Activated naive CD4-positive, alpha-beta T cell treated with anti-CD3 and anti-CD28 coated beads, Interleukin-2, amount 50 U/mL, for 24 hours (primary cell): Measurements from ENCODE around the gene KISS1.

ENCODE experiments used
- H3K27ac Mint-ChIP-seq: one replicate; pipeline ENCODE4 v1.8.0; 2021; ENCODE audit warnings: mild to moderate bottlenecking, mixed read lengths
- H3K27me3 Mint-ChIP-seq: one replicate; pipeline ENCODE4 v1.8.0; 2021; ENCODE audit warnings: mixed read lengths
- H3K36me3 Mint-ChIP-seq: one replicate; pipeline ENCODE4 v1.8.0; 2021; ENCODE audit warnings: mixed read lengths
- H3K4me1 Mint-ChIP-seq: one replicate; pipeline ENCODE4 v1.8.0; 2021; ENCODE audit warnings: mixed read lengths
- H3K4me3 Mint-ChIP-seq: one replicate; pipeline ENCODE4 v1.8.0; 2021; ENCODE audit warnings: mild to moderate bottlenecking, mixed read lengths
- H3K9me3 Mint-ChIP-seq: one replicate; pipeline ENCODE4 v1.8.0; 2021; ENCODE audit warnings: mixed read lengths

KISS1 gene

GRCh38 chr1:204223129-204223860, 27.0 kb upstream of the KISS1 start:
- Mint-ChIP-seq H3K36me3 (no peaks in the 10 kb centered on the region), H3K4me1 (peaks cover 4% of the 10 kb centered on the region), H3K9me3 (no peaks in the 10 kb centered on the region), H3K27me3 (no peaks in the 10 kb centered on the region), H3K27ac (no peak overlapping the region), H3K4me3 (no peak overlapping the region)

GRCh38 chr1:204222764-204223055, 26.4 kb upstream of the KISS1 start:
- Mint-ChIP-seq H3K27ac (no peak overlapping the region), H3K36me3 (no peaks in the 10 kb centered on the region), H3K4me3 (no peak overlapping the region)

GRCh38 chr1:204222006-204222763, 25.9 kb upstream of the KISS1 start:
- Mint-ChIP-seq H3K27me3 (no peaks in the 10 kb centered on the region), H3K27ac (no peak overlapping the region), H3K9me3 (no peaks in the 10 kb centered on the region), H3K4me3 (no peak overlapping the region), H3K4me1 (peaks cover 4% of the 10 kb centered on the region), H3K36me3 (no peaks in the 10 kb centered on the region)

More at GRCh38 chr1:204222764-204223055, 26.4 kb upstream of the KISS1 start:
- Mint-ChIP-seq H3K4me1 (peaks cover 4% of the 10 kb centered on the region), H3K27me3 (no peaks in the 10 kb centered on the region), H3K9me3 (no peaks in the 10 kb centered on the region)

- Mint-ChIP-seq H3K4me1 (peaks cover 4% of the 10 kb centered on the region), H3K4me3 (no peak overlapping the region), H3K36me3 (no peaks in the 10 kb centered on the region), H3K9me3 (no peaks in the 10 kb centered on the region), H3K27me3 (no peaks in the 10 kb centered on the region), H3K27ac (no peak overlapping the region)
Observed at GRCh38 chr1:204221271-204221670, 25.0 kb upstream of the KISS1 start.

GRCh38 chr1:204219971-204220616, 23.8 kb upstream of the KISS1 start:
- no peaks in the 10 kb centered on the region for H3K36me3 Mint-ChIP-seq
- H3K4me3 Mint-ChIP-seq = no peak overlapping the region
- H3K9me3 Mint-ChIP-seq = no peaks in the 10 kb centered on the region
- H3K27me3 Mint-ChIP-seq = no peaks in the 10 kb centered on the region
- H3K27ac Mint-ChIP-seq = no peak overlapping the region
- peaks cover 4% of the 10 kb centered on the region for H3K4me1 Mint-ChIP-seq

- H3K27ac Mint-ChIP-seq = no peak overlapping the region
- peaks cover 9% of the 10 kb centered on the region for H3K4me1 Mint-ChIP-seq
- H3K9me3 Mint-ChIP-seq = no peaks in the 10 kb centered on the region
- no peaks in the 10 kb centered on the region for H3K36me3 Mint-ChIP-seq
- H3K4me3 Mint-ChIP-seq = no peak overlapping the region
- no peaks in the 10 kb centered on the region for H3K27me3 Mint-ChIP-seq
Observed at GRCh38 chr1:204218552-204218951, 22.3 kb upstream of the KISS1 start.

GRCh38 chr1:204217648-204218000, 21.3 kb upstream of the KISS1 start:
- Mint-ChIP-seq H3K36me3 (no peaks in the 10 kb centered on the region), H3K4me1 (peaks cover 9% of the 10 kb centered on the region), H3K9me3 (no peaks in the 10 kb centered on the region), H3K4me3 (no peak overlapping the region), H3K27me3 (no peaks in the 10 kb centered on the region), H3K27ac (no peak overlapping the region)

- H3K4me3 Mint-ChIP-seq = no peak overlapping the region
- H3K4me1 Mint-ChIP-seq = peaks cover 9% of the 10 kb centered on the region
- no peak overlapping the region for H3K27ac Mint-ChIP-seq
- H3K9me3 Mint-ChIP-seq = no peaks in the 10 kb centered on the region
- no peaks in the 10 kb centered on the region for H3K27me3 Mint-ChIP-seq
- H3K36me3 Mint-ChIP-seq = no peaks in the 10 kb centered on the region
Observed at GRCh38 chr1:204216880-204217647, 20.8 kb upstream of the KISS1 start.

- H3K27ac Mint-ChIP-seq = no peak overlapping the region
- peaks cover 9% of the 10 kb centered on the region for H3K4me1 Mint-ChIP-seq
- H3K4me3 Mint-ChIP-seq = no peak overlapping the region
- H3K36me3 Mint-ChIP-seq = no peaks in the 10 kb centered on the region
- no peaks in the 10 kb centered on the region for H3K9me3 Mint-ChIP-seq
- H3K27me3 Mint-ChIP-seq = no peaks in the 10 kb centered on the region
Observed at GRCh38 chr1:204216236-204216635, 19.9 kb upstream of the KISS1 start.

- Mint-ChIP-seq H3K4me3 (peak within 1 kb of the TSS; percentile 76), H3K9me3 (no peaks in the 10 kb centered on the region), H3K36me3 (no peaks in the 10 kb centered on the region), H3K27ac (no peak within 1 kb of the TSS), H3K27me3 (peaks cover under 1% of the 10 kb centered on the region), H3K4me1 (peaks cover 9% of the 10 kb centered on the region)
Observed at GRCh38 chr1:204213668-204214662, 17.7 kb upstream of the KISS1 start, which contains the start of gene GOLT1A. TSS of gene GOLT1A (minus strand) at chr1:204213988. CDS start at chr1:204213906, 82 bp downstream.

- Mint-ChIP-seq H3K4me3 (no peak overlapping the region), H3K9me3 (no peaks in the 10 kb centered on the region), H3K27me3 (peaks cover 2% of the 10 kb centered on the region), H3K27ac (no peak overlapping the region), H3K4me1 (peaks cover 5% of the 10 kb centered on the region), H3K36me3 (no peaks in the 10 kb centered on the region)
Observed at GRCh38 chr1:204212715-204213114, 16.4 kb upstream of the KISS1 start.

- Mint-ChIP-seq H3K4me1 (peaks cover 11% of the 10 kb centered on the region), H3K4me3 (no peak overlapping the region), H3K27me3 (peaks cover 5% of the 10 kb centered on the region), H3K36me3 (no peaks in the 10 kb centered on the region), H3K9me3 (no peaks in the 10 kb centered on the region), H3K27ac (no peak overlapping the region)
Observed at GRCh38 chr1:204211046-204211445, 14.8 kb upstream of the KISS1 start.

- no peaks in the 10 kb centered on the region for H3K9me3 Mint-ChIP-seq
- no peaks in the 10 kb centered on the region for H3K36me3 Mint-ChIP-seq
- peaks cover 17% of the 10 kb centered on the region for H3K4me1 Mint-ChIP-seq
- H3K27ac Mint-ChIP-seq = no peak overlapping the region
- no peak overlapping the region for H3K4me3 Mint-ChIP-seq
- peaks cover 22% of the 10 kb centered on the region for H3K27me3 Mint-ChIP-seq
Observed at GRCh38 chr1:204207136-204207616, 10.9 kb upstream of the KISS1 start.

GRCh38 chr1:204206121-204206520, 9.8 kb upstream of the KISS1 start:
- Mint-ChIP-seq H3K4me1 (peaks cover 17% of the 10 kb centered on the region), H3K4me3 (no peak overlapping the region), H3K9me3 (no peaks in the 10 kb centered on the region), H3K36me3 (no peaks in the 10 kb centered on the region), H3K27ac (no peak overlapping the region), H3K27me3 (peaks cover 23% of the 10 kb centered on the region)
